GM23248 (cell line): Measurements from ENCODE around the gene MAGEA4. TPM values are rescaled to one million over a fixed set of nuclear protein-coding genes. Genes with fewer than 3 reads are reported as not detected.

Source experiments
- DNase-seq: peaks from one replicate; pipeline ENCODE4 v3.0.0-alpha.2; 2015
- H2AFZ ChIP-seq: fragments of 200-600 bp; sonication (generic); 2 replicates; pipeline ENCODE4 v1.6.1; 2016; ENCODE audit warnings: antibody characterized with exemption
- H3F3A ChIP-seq: fragments of 200-600 bp; sonication (generic); 2 replicates; pipeline ENCODE4 v1.6.1; 2016; ENCODE audit warnings: mild to moderate bottlenecking, antibody characterized with exemption, mixed run types; ENCODE audit not compliant: insufficient read depth
- H3K27ac ChIP-seq: fragments of 200-600 bp; sonication (generic); 2 replicates; pipeline ENCODE4 v1.5.1; 2016; ENCODE audit warnings: mild to moderate bottlenecking
- H3K27me3 ChIP-seq: fragments of 200-600 bp; sonication (generic); replicated peaks from 2 replicates; pipeline ENCODE4 v1.6.1; 2016; ENCODE audit warnings: mild to moderate bottlenecking; ENCODE audit not compliant: insufficient read depth
- H3K36me3 ChIP-seq: fragments of 200-600 bp; sonication (generic); 2 replicates; pipeline ENCODE4 v1.6.1; 2016; ENCODE audit warnings: low read depth, mild to moderate bottlenecking
- H3K4me1 ChIP-seq: fragments of 200-600 bp; sonication (generic); 2 replicates; pipeline ENCODE4 v1.6.1; 2016; ENCODE audit warnings: mild to moderate bottlenecking; ENCODE audit not compliant: insufficient read depth
- H3K4me2 ChIP-seq: fragments of 200-600 bp; sonication (generic); one replicate; pipeline ENCODE4 v1.6.1; 2016; ENCODE audit warnings: mild to moderate bottlenecking; ENCODE audit not compliant: unreplicated experiment
- H3K4me3 ChIP-seq: fragments of 200-600 bp; sonication (generic); 2 replicates; pipeline ENCODE4 v1.5.1; 2016; ENCODE audit warnings: mild to moderate bottlenecking
- H3K79me2 ChIP-seq: fragments of 200-600 bp; sonication (generic); 2 replicates; pipeline ENCODE4 v1.6.1; 2016; ENCODE audit warnings: mild to moderate bottlenecking; ENCODE audit not compliant: insufficient read depth
- H3K9ac ChIP-seq: fragments of 200-600 bp; sonication (generic); 2 replicates; pipeline ENCODE4 v1.6.1; 2016; ENCODE audit warnings: mild to moderate bottlenecking
- H3K9me2 ChIP-seq: fragments of 200-600 bp; sonication (generic); 2 replicates; pipeline ENCODE4 v1.6.1; 2016; ENCODE audit warnings: mixed run types, mild to moderate bottlenecking, moderate library complexity; ENCODE audit not compliant: insufficient read depth
- H3K9me3 ChIP-seq: fragments of 200-600 bp; sonication (generic); one replicate; pipeline ENCODE4 v1.6.1; 2017; ENCODE audit warnings: low read depth
- H4K20me1 ChIP-seq: fragments of 200-600 bp; sonication (generic); 2 replicates; pipeline ENCODE4 v1.6.0; 2016; ENCODE audit not compliant: insufficient read depth
- EZH2 ChIP-seq: fragments of 200-600 bp; sonication (generic); IDR thresholded peaks from 2 replicates; pipeline ENCODE4 v1.6.1; 2018; ENCODE audit warnings: antibody characterized with exemption, mild to moderate bottlenecking; ENCODE audit not compliant: insufficient read depth, poor library complexity, severe bottlenecking
- EZH2phosphoT487 ChIP-seq: fragments of 200-600 bp; sonication (generic); IDR thresholded peaks from 2 replicates; pipeline ENCODE4 v1.6.1; 2018; ENCODE audit warnings: antibody characterized with exemption, moderate library complexity, mild to moderate bottlenecking, low read depth; ENCODE audit not compliant: insufficient read depth
- WGBS, 2 experiments: methylation state at CpG; one replicate each; pipeline ENCODE4 v1.1.6; 2015 to 2017; ENCODE audit warnings: low lambda C conversion rate in 2 of 2, low coverage in 1 of 2; ENCODE audit errors: missing lambda C conversion rate in 2 of 2; 5-methylcytosine and 5-hydroxymethylcytosine counted together
- in situ Hi-C: fragments of 300-500 bp; cut with MboI; formaldehyde crosslinking; loops from 2 replicates; pipeline ENCODE4 v1.15.0; 2020
- polyA plus RNA-seq: library from polyadenylated mRNA; unstranded; fragments of >200 nt; fragmentation: Nextera tagmentation; extraction: Ambion mirVana; gene quantifications from 2 replicates; pipeline ENCODE4 v1.2.1, GENCODE V29; 2016
- total RNA-seq: library from RNA; depleted of rRNA; stranded (reverse); fragments of >200 nt; shearing (Covaris generic); gene quantifications from 2 replicates; pipeline ENCODE4 v1.2.3, GENCODE V29; 2014

The MAGEA4 gene
- total and polyA plus RNA-seq, 2 experiments from 2014 or later: not detected

DNA sequence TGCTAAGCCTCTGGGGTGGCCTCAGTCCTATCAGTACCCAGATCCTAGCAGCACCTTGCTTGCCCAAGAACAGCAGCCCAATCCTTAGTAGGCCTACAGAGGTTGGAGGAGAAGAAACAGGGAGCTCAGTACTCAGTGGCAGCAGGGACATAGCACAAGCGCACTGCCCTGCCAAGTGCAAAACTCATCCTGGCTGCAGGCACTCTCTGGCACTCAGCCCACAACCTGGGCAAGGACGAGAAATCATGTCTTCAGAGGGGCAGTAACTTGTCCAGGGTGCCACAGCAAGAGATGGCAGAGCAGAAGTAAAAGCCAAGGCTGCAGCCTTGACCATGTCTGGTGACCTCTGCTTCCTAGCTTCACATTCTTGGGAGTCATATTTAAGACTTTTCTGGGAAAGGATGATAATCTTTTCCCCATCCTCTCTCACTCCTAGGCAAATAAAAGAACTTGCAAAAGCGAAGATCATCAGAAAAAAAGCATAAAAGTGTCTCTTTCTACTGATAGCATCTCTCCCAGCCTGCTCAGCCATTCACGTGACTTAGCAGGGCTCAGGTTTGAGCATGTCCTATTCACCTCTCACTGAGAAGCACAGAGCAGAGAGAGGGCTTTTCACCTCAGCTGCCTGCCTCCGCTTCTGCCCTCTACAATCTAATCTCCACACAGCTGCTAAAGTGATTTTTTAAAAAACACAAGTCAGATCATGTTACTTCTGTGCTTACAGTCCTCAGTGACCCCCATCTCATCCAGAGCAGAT is 37.2 kb upstream of the MAGEA4 start:
- no peaks in the 10 kb centered on the region for H3K79me2 ChIP-seq
- in situ Hi-C loops: no loop called here
- TF ChIP-seq EZH2phosphoT487 (no peak), EZH2 (no peak)

DNA sequence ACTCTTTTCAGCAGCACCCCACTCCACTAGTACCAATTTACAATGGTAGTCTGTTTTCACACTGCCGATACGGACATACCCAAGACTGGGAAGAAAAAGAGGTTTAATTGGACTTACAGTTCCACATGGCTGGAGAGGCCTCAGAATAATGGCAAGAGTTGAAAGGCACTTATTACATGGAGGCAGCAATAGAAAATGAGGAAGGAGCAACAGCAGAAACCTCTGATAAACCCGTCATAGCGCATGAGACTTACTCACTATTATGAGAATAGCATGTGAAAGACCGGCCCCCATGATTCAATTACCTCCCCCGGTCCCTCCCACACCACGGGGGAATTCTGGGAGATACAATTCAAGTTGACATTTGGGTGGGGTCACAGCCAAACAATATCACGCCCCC is 34.1 kb upstream of the MAGEA4 start:
- WGBS, 2 experiments: 88 to 90% methylated on average over 7 to 8 of the region's 8 CpGs
- in situ Hi-C loops: no loop called here
- no peak for TF ChIP-seq EZH2phosphoT487
- no peak for TF ChIP-seq EZH2
- H3K4me3 ChIP-seq: no peak overlapping the region
- no peak for DNase-seq
- H3K79me2 ChIP-seq: no peaks in the 10 kb centered on the region
- no peaks in the 10 kb centered on the region for H4K20me1 ChIP-seq
- no peak overlapping the region for H3K9ac ChIP-seq
- no peaks in the 10 kb centered on the region for H3K9me3 ChIP-seq
- H3K27me3 ChIP-seq: no peaks in the 10 kb centered on the region
- no peaks in the 10 kb centered on the region for H3F3A ChIP-seq
- H3K4me1 ChIP-seq: no peaks in the 10 kb centered on the region
- H3K9me2 ChIP-seq: no peaks in the 10 kb centered on the region
- H3K36me3 ChIP-seq: no peaks in the 10 kb centered on the region
- H3K27ac ChIP-seq: no peak overlapping the region
- H3K4me2 ChIP-seq: no peak overlapping the region
- no peak overlapping the region for H2AFZ ChIP-seq

More for the DNA sequence above, 37.2 kb upstream of the MAGEA4 start:
- no peak overlapping the region for H3K27ac ChIP-seq
- no peak overlapping the region for H3K4me3 ChIP-seq
- H3F3A ChIP-seq: peaks cover 7% of the 10 kb centered on the region
- no peaks in the 10 kb centered on the region for H3K9me2 ChIP-seq
- H3K4me1 ChIP-seq: peaks cover 16% of the 10 kb centered on the region
- DNase-seq: no peak
- H3K9me3 ChIP-seq: no peaks in the 10 kb centered on the region
- no peaks in the 10 kb centered on the region for H4K20me1 ChIP-seq
- H3K9ac ChIP-seq: no peak overlapping the region
- H3K4me2 ChIP-seq: no peak overlapping the region
- no peaks in the 10 kb centered on the region for H3K27me3 ChIP-seq
- no peak overlapping the region for H2AFZ ChIP-seq
- no peaks in the 10 kb centered on the region for H3K36me3 ChIP-seq
- 83 to 87% methylated on average over 4 to 5 of the region's 5 CpGs for whole genome bisulfite sequencing, 2 experiments

DNA sequence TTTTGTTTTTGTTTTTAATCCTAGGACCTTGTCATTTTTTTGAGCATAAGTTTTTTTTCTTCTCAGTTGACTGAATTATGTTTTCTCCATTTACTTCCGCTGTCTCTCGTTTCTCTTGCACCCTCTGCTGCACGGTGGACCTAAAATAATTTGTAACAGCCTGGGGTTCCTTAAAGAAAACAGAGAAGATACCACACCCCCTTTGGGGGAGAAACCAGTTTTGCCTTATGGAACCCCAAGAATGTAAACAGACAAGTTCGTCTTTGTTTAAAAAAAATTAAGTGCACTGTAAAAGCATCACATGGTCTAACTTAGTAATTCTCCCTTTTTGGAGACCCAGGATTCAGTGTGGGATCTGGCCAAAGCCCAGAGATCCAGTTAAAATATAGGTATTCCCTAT is 32.8 kb upstream of the MAGEA4 start:
- Histone ChIP-seq H3K9me2 (no peaks in the 10 kb centered on the region), H3K27ac (no peak overlapping the region), H3F3A (no peaks in the 10 kb centered on the region), H4K20me1 (no peaks in the 10 kb centered on the region), H3K9me3 (no peaks in the 10 kb centered on the region), H3K4me3 (no peak overlapping the region), H3K36me3 (no peaks in the 10 kb centered on the region), H3K4me1 (no peaks in the 10 kb centered on the region), H2AFZ (no peak overlapping the region), H3K27me3 (no peaks in the 10 kb centered on the region), H3K79me2 (no peaks in the 10 kb centered on the region), H3K4me2 (no peak overlapping the region), H3K9ac (no peak overlapping the region)
- DNase-seq: no peak
- 88 to 92% methylated on average over 4 of the region's 4 CpGs for WGBS, 2 experiments
- in situ Hi-C loops: no loop called here
- TF ChIP-seq EZH2phosphoT487 (no peak), EZH2 (no peak)

DNA sequence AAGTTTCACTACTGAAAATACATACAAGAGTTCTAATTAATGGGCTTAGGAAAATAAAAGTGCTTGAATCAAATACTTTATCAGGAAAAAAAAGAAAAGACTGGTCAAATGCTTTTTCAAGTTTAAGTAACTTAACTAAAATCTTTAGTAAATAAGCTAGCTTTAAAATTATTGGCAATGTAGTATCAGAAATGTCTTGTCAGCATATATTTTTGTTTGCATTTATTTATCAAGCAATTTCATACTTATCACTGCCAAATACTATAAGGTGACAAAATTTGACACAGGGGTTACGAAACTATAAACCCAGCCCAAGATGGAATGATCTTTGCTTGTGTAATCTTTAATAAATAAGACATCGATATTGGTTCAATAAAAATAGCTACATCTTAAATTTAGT is 31.8 kb upstream of the MAGEA4 start:
- H3K36me3 ChIP-seq: no peaks in the 10 kb centered on the region
- no peak overlapping the region for H3K4me2 ChIP-seq
- TF ChIP-seq EZH2phosphoT487 (no peak), EZH2 (no peak)
- no peaks in the 10 kb centered on the region for H3K9me3 ChIP-seq
- H3K9me2 ChIP-seq: no peaks in the 10 kb centered on the region
- no peaks in the 10 kb centered on the region for H3K27me3 ChIP-seq
- no peak for DNase-seq
- H3K27ac ChIP-seq: no peak overlapping the region
- in situ Hi-C loops: no loop called here
- no peaks in the 10 kb centered on the region for H3K4me1 ChIP-seq
- H3K79me2 ChIP-seq: no peaks in the 10 kb centered on the region
- WGBS, 2 experiments: 44 to 45% methylated on average over 2 of the region's 2 CpGs
- H2AFZ ChIP-seq: no peak overlapping the region
- no peaks in the 10 kb centered on the region for H3F3A ChIP-seq
- H3K4me3 ChIP-seq: no peak overlapping the region
- H3K9ac ChIP-seq: no peak overlapping the region
- H4K20me1 ChIP-seq: no peaks in the 10 kb centered on the region
